OCI-LY7 (cell line): ENCODE measurements around the gene CHSY3.

Source experiments
- EZH2phosphoT487 ChIP-seq: fragments of 200-600 bp; sonication (generic); IDR thresholded peaks from 2 replicates; pipeline ENCODE4 v1.6.1; 2018; ENCODE audit warnings: low read depth, borderline replicate concordance, mild to moderate bottlenecking, mixed run types, antibody characterized with exemption, low read length, moderate library complexity, mixed read lengths
- TF ChIP-seq, protein P1 (sequence below): fragments of 200-600 bp; sonication (generic); conservative IDR thresholded peaks from 2 replicates; pipeline ENCODE4 v1.5.1; 2014; ENCODE audit warnings: mild to moderate bottlenecking, antibody characterized with exemption, low read length, moderate library complexity, mixed read lengths

DNA sequence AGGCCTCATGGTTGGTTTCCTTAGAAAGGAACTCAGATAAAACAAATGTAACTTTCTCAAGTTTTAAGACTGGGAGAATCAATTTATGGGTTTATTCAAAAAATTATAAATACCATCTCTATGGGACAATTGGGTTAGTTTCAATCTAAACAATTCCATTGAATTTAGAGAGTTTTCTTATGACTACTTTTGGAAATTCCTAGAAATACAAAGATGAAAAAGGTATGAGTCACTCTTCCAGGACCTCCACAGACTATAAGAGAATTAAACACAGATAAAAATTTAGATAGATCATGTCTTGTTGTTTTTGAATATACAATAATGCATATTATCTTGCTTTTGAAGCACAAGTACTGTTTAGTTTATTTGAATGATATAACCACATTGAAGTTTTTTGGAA lies 188.7 kb downstream of the CHSY3 start:
- TF ChIP-seq, protein P1, sequence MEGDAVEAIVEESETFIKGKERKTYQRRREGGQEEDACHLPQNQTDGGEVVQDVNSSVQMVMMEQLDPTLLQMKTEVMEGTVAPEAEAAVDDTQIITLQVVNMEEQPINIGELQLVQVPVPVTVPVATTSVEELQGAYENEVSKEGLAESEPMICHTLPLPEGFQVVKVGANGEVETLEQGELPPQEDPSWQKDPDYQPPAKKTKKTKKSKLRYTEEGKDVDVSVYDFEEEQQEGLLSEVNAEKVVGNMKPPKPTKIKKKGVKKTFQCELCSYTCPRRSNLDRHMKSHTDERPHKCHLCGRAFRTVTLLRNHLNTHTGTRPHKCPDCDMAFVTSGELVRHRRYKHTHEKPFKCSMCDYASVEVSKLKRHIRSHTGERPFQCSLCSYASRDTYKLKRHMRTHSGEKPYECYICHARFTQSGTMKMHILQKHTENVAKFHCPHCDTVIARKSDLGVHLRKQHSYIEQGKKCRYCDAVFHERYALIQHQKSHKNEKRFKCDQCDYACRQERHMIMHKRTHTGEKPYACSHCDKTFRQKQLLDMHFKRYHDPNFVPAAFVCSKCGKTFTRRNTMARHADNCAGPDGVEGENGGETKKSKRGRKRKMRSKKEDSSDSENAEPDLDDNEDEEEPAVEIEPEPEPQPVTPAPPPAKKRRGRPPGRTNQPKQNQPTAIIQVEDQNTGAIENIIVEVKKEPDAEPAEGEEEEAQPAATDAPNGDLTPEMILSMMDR = no peak
- TF ChIP-seq EZH2phosphoT487 = no peak
